ENCODE results near the gene OR2A14.
"Not testable (repeated sequence)": the region's sequence is repeated elsewhere in the genome, so short reads cannot be mapped to it uniquely, and the experiment has no call there.

DNA sequence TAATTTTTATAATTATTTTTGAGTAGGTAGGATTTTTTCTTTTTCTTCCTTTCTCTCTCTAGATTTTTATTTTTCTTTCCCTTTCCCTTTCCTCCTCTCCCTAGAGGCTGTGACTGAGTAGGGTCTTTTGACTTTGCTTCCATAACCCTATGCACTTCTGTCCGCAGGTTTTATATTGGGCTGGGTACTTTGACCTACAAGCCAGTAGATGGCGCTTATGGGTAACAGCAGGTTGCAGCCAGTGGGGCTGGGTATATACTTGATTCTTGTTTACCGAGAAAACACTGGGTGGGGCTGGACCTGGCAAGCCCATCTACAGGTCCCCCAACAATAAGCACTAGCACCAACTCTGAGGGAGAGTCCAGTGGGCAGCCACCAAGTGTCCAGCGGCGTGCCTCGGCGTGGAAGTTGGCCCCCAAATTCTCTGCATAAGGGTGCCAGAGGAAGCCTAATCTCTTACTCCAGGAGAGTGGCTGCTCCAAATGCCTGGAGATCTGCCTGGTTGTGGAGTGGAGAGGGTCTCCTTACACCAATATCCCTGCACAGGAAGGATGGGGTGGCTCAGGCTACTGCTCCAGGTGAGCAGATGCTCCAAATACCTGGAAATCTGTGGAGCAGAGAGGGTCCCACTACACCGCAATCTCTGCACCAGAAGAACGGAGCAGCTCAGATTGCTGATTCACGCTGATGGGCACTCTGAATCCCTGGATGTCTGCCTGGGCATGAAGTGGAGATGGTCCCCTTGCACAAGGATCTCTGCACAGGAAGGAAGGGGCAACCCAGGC is 55.6 kb downstream of the OR2A14 start:
- not testable (repeated sequence) for TF ChIP-seq POLR2A (IDR thresholded peaks at IDR 0.05; ENCODE audit: low read depth, low read length); NFE2L2 (IDR thresholded peaks at IDR 0.05; ENCODE audit: low read depth, low read length); CTCF (conservative IDR thresholded peaks at IDR 0.05; ENCODE audit: low read depth, low read length); CEBPB (IDR thresholded peaks at IDR 0.05; ENCODE audit: low read depth, low read length); RFX5 (IDR thresholded peaks at IDR 0.05; ENCODE audit: low read depth, low read length)
